ENCODE data around the gene SMIM24.

- TF ChIP-seq CTCF (IDR thresholded peaks at IDR 0.05) (no peak), POLR2AphosphoS5 (IDR thresholded peaks at IDR 0.05) (no peak)
These were observed 35.6 kb upstream of the SMIM24 start for GRCh38 chr19:3515891-3516422.
